Measurements from ENCODE around the gene SNAP25.

DNA sequence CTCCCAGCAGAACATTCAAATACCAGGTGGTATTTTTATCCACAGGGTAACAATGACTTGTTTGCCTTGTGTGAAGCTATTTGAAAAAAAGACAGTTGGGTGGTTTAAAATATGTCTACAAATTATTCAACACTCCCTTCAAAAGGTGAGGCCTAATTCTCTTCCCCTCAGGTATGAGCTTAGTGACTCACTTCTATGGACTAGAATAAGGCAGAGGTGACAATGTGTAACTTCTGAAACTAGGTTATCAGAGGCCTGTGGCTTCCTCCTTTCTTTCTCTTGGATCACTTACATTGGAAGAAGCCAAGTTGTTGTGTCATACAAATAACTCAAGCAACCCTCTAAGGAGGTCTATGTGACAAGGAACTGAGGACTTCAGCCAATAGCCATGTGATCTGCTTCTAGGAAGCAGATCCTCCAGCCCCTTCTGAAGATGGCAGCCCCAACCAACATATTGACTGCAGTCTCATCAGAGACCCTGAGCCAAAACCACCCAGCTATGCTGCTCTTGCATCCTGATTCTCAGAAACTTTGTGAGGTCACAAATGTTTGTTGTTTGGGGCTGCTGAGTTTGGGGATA, 102.6 kb downstream of the SNAP25 start:
- TF ChIP-seq, protein P1, sequence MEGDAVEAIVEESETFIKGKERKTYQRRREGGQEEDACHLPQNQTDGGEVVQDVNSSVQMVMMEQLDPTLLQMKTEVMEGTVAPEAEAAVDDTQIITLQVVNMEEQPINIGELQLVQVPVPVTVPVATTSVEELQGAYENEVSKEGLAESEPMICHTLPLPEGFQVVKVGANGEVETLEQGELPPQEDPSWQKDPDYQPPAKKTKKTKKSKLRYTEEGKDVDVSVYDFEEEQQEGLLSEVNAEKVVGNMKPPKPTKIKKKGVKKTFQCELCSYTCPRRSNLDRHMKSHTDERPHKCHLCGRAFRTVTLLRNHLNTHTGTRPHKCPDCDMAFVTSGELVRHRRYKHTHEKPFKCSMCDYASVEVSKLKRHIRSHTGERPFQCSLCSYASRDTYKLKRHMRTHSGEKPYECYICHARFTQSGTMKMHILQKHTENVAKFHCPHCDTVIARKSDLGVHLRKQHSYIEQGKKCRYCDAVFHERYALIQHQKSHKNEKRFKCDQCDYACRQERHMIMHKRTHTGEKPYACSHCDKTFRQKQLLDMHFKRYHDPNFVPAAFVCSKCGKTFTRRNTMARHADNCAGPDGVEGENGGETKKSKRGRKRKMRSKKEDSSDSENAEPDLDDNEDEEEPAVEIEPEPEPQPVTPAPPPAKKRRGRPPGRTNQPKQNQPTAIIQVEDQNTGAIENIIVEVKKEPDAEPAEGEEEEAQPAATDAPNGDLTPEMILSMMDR (IDR thresholded peaks at IDR 0.05): no peak
- no peak for TF ChIP-seq POLR2A (IDR thresholded peaks at IDR 0.05)

All from ovary (tissue), 3 donors.